Duodenal mucosa (tissue), 2 donors: ENCODE data around the gene GCFC2.

Experiments used
- H3K27ac ChIP-seq: one replicate; pipeline ENCODE4 v1.7.0; 2013; ENCODE audit warnings: low read depth, low read length
- H3K27me3 ChIP-seq, 2 donors: one replicate each; pipeline ENCODE4 v1.7.0; 2013; ENCODE audit warnings: low read length in 2 of 2, control low read depth in 1 of 2; ENCODE audit not compliant: insufficient read depth in 2 of 2, control insufficient read depth in 1 of 2
- H3K36me3 ChIP-seq, 2 donors: one replicate each; pipeline ENCODE4 v1.7.0; 2013; ENCODE audit warnings: low read length in 2 of 2, control low read depth in 1 of 2; ENCODE audit not compliant: insufficient read depth in 2 of 2, control insufficient read depth in 1 of 2
- H3K4me1 ChIP-seq, 2 donors: one replicate each; pipeline ENCODE4 v1.7.0; 2013; ENCODE audit warnings: low read length in 2 of 2, control low read depth in 1 of 2; ENCODE audit not compliant: insufficient read depth in 2 of 2, control insufficient read depth in 1 of 2
- H3K4me3 ChIP-seq, 2 donors: one replicate each; pipeline ENCODE4 v1.7.0; 2013; ENCODE audit warnings: low read length in 2 of 2, low read depth in 1 of 2
- H3K9ac ChIP-seq, 2 donors: one replicate each; pipeline ENCODE4 v1.7.0; 2013; ENCODE audit warnings: low read length in 2 of 2, low read depth in 1 of 2
- H3K9me3 ChIP-seq, 2 donors: one replicate each; pipeline ENCODE4 v1.7.0; 2013; ENCODE audit warnings: low read length in 2 of 2, control low read depth in 1 of 2; ENCODE audit not compliant: control insufficient read depth in 1 of 2

Gene GCFC2

GRCh38 chr2:75655861-75656260 lies 54.9 kb downstream of the GCFC2 start:
- Histone ChIP-seq H3K4me3 (no peak overlapping the region), H3K36me3 (peaks cover 28 to 64% of the 10 kb centered on the region in 2 donors), H3K9me3 (no peaks in the 10 kb centered on the region), H3K27me3 (no peaks in the 10 kb centered on the region), H3K4me1 (no peaks in the 10 kb centered on the region), H3K9ac (no peak overlapping the region), H3K27ac (no peak overlapping the region)

DNA sequence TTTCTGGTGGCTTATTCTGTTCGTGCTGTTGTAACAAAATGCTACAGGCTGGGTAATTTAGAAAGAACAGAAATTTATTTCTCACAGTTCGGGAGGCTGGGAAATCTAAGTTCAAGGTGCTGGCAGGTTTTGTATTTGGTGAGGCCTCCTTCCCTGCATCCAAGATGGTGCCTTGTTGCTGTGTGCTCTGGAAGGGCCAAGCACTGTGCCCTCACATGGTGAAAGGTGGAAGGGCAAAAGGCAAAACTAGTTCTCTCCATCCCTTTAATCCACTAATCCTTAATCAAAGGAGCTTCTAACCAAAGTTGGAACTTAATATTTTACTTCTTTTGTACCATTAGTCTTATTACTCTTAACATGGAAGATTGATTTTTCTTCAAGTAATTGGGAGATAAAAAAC lies 56.7 kb downstream of the GCFC2 start:
- Histone ChIP-seq H3K27ac (no peak overlapping the region), H3K9ac (no peak overlapping the region), H3K4me1 (no peaks in the 10 kb centered on the region), H3K4me3 (no peak overlapping the region), H3K9me3 (no peaks in the 10 kb centered on the region), H3K27me3 (no peaks in the 10 kb centered on the region), H3K36me3 (peaks cover 33 to 71% of the 10 kb centered on the region in 2 donors)

- Histone ChIP-seq H3K27me3 (no peaks in the 10 kb centered on the region), H3K9me3 (no peaks in the 10 kb centered on the region), H3K4me1 (peaks cover 0 to 8% of the 10 kb centered on the region in 2 donors), H3K27ac (no peak overlapping the region), H3K36me3 (peaks cover 17 to 29% of the 10 kb centered on the region in 2 donors), H3K9ac (peak overlapping the region; percentile 89 to 90), H3K4me3 (peak overlapping the region; percentile 85 to 95)
These were observed 62.9 kb downstream of the GCFC2 start for GRCh38 chr2:75647771-75648170.

DNA sequence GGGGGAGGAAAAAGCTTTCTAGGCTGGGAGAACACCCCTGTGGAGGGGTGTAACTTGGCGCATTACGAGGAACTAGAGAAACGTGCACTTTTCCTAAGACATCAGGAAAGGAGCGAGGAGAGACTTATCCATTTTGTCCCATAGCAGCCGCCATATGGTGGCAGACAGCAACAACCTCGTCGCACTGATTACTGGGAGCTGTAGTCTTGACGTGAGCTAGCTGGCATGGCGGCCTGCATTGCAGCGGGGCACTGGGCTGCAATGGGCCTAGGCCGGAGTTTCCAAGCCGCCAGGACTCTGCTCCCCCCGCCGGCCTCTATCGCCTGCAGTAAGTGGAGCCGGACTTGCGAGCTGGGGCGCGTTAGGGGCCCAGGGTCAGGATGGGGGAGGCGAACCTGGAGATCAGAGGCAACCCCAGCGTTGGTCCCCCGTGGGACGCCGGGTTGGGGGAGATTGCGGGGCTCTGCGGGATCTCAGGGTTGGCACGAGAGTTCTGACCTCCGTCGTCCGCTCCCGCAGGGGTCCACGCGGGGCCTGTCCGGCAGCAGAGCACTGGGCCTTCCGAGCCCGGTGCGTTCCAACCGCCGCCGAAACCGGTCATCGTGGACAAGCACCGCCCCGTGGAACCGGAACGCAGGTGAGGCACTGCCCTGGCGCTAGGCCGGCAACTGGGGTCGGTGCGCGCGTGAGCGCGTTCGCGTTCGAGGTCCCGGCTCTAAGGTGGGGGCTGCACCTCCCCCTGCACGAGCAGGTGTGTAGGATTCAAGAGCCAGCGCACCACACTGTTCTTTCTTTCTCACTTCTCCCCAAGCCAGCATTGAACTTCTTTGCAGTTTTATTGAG lies 63.9 kb downstream of the GCFC2 start, which contains the start of gene MRPL19:
Gene MRPL19, plus strand, starts transcription at position 201 of the 843 bp plus-strand sequence. Its CDS starts 25 bp downstream, at position 226.
- peak within 1 kb of the TSS; percentile 89 to 90 for H3K9ac ChIP-seq
- H3K4me1 ChIP-seq: peaks cover 0 to 8% of the 10 kb centered on the region in 2 donors
- peak within 1 kb of the TSS; percentile 85 to 95 for H3K4me3 ChIP-seq
- peaks cover 13 to 21% of the 10 kb centered on the region in 2 donors for H3K36me3 ChIP-seq
- H3K27ac ChIP-seq: peak within 1 kb of the TSS; percentile 68
- no peaks in the 10 kb centered on the region for H3K9me3 ChIP-seq
- H3K27me3 ChIP-seq: no peaks in the 10 kb centered on the region

GRCh38 chr2:75646090-75646582 lies 64.6 kb downstream of the GCFC2 start:
- peaks cover 6 to 17% of the 10 kb centered on the region in 2 donors for H3K36me3 ChIP-seq
- H3K4me1 ChIP-seq: peaks cover 0 to 8% of the 10 kb centered on the region in 2 donors
- no peak overlapping the region for H3K27ac ChIP-seq
- H3K27me3 ChIP-seq: no peaks in the 10 kb centered on the region
- peak overlapping the region; percentile 85 to 95 for H3K4me3 ChIP-seq
- no peaks in the 10 kb centered on the region for H3K9me3 ChIP-seq
- peak overlapping the region; percentile 89 to 90 for H3K9ac ChIP-seq

DNA sequence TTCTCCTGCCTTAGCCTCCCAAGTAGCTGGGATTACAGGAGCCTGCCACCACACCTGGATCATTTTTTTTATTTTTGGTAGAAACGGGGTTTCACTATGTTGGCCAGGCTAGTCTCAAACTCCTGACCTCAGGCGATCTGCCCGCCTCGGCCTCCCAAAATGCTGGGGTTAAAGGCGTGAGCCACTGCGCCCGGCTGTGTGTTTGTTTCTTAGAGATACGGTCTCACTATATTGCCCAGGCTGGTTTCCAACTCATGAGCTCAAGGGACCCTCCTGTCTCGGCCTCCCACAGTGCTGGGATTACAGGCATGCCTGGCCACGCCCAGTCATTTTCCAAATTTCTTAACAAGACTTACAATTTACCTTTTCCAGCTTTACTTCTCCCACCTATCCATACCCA lies 65.1 kb downstream of the GCFC2 start:
- no peak overlapping the region for H3K9ac ChIP-seq
- H3K4me1 ChIP-seq: peaks cover 0 to 8% of the 10 kb centered on the region in 2 donors
- no peaks in the 10 kb centered on the region for H3K9me3 ChIP-seq
- no peaks in the 10 kb centered on the region for H3K27me3 ChIP-seq
- H3K36me3 ChIP-seq: peaks cover 3 to 12% of the 10 kb centered on the region in 2 donors
- H3K27ac ChIP-seq: no peak overlapping the region
- no peak overlapping the region for H3K4me3 ChIP-seq

DNA sequence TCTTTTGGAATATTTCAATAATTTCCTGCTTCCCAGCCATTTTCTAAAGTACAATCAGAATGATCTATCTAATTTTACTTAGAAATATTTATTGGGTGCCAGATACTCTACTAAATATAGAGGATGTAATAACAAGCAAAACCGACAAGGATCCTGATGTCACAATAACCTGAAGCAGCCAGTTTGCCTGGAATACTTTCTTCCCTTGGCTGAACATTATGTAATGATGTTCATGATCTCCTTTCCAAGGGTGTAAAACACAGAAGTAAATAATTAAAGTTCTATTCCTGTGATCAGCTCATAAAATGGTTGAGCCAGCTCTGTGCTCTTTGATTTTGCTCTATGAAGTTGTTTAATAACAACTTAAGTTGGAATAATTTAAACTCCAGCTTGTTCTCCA lies 66.7 kb downstream of the GCFC2 start:
- peaks cover 0 to 3% of the 10 kb centered on the region in 2 donors for H3K36me3 ChIP-seq

DNA sequence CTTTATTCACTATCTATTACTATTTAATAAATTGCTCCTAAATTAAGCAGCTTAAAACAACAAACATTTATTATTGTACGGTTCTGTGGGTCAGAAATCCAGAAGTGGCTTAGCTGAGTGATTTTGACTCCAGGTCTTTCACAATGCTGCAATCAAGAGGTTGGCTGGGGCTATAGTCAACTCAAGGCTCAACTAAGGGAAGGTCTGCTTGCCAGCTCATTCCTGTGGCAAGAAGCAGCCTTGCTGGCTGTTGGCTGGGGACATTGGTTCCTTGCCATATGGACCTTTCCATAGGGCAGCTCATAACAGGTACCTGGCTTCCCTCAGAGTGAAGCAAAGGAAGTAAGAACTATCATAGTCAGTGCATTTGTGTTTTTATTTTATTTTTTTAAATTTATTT lies 69.1 kb downstream of the GCFC2 start:
- no peaks in the 10 kb centered on the region for H3K9me3 ChIP-seq
- H3K9ac ChIP-seq: no peak overlapping the region
- no peak overlapping the region for H3K4me3 ChIP-seq
- H3K27ac ChIP-seq: no peak overlapping the region
- no peaks in the 10 kb centered on the region for H3K36me3 ChIP-seq
- H3K4me1 ChIP-seq: no peaks in the 10 kb centered on the region
- no peaks in the 10 kb centered on the region for H3K27me3 ChIP-seq

More for the DNA sequence above, 66.7 kb downstream of the GCFC2 start:
- H3K9ac ChIP-seq: no peak overlapping the region
- no peaks in the 10 kb centered on the region for H3K27me3 ChIP-seq
- peaks cover 0 to 8% of the 10 kb centered on the region in 2 donors for H3K4me1 ChIP-seq
- H3K4me3 ChIP-seq: no peak overlapping the region
- H3K9me3 ChIP-seq: no peaks in the 10 kb centered on the region
- H3K27ac ChIP-seq: no peak overlapping the region

DNA sequence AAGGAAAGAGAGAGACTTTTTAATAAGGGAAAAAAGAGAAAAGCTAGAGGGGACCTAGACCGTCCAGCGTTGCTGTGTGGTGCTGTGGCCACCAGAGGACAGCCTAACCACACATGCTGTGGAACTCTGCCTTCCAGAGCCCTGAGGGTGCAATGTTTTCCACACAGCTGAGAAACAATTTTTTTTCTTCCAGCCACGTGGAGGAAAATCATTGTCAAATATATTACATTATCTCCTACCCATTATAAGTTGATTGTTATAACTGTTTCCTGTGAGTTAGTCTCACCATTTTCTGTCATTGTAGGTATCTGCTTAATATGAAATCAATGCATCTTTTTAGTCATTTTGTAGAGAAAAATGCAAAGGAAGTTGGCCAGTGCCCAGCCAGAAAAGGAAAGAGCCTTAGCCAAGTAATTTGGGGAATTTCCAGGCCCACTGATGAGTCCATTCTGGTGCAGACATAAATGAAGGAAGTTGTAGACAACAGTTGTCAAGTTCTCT lies 70.0 kb downstream of the GCFC2 start:
- no peak overlapping the region for H3K27ac ChIP-seq
- H3K4me1 ChIP-seq: no peaks in the 10 kb centered on the region

GRCh38 chr2:75637568-75637967 lies 73.1 kb downstream of the GCFC2 start:
- Histone ChIP-seq H3K27ac (no peak overlapping the region), H3K4me3 (no peak overlapping the region), H3K4me1 (no peaks in the 10 kb centered on the region), H3K27me3 (no peaks in the 10 kb centered on the region), H3K36me3 (no peaks in the 10 kb centered on the region), H3K9me3 (no peaks in the 10 kb centered on the region), H3K9ac (no peak overlapping the region)

More for the DNA sequence above, 70.0 kb downstream of the GCFC2 start:
- no peak overlapping the region for H3K9ac ChIP-seq
- H3K4me3 ChIP-seq: no peak overlapping the region
- no peaks in the 10 kb centered on the region for H3K36me3 ChIP-seq
- H3K27me3 ChIP-seq: no peaks in the 10 kb centered on the region
- H3K9me3 ChIP-seq: no peaks in the 10 kb centered on the region
